GM23248 (cell line): Measurements from ENCODE around the gene YKT6. TPM values are rescaled to one million over a fixed set of nuclear protein-coding genes. Genes with fewer than 3 reads are reported as not detected.
A peak's percentile ranks its signal among the peaks of the same experiment; 100 is the strongest.
"Not testable (repeated sequence)": the region's sequence is repeated elsewhere in the genome, so short reads cannot be mapped to it uniquely, and the experiment has no call there.

Experiments
- DNase-seq: peaks from one replicate; pipeline ENCODE4 v3.0.0-alpha.2; 2015
- H2AFZ ChIP-seq: fragments of 200-600 bp; sonication (generic); 2 replicates; pipeline ENCODE4 v1.6.1; 2016; ENCODE audit warnings: antibody characterized with exemption
- H3F3A ChIP-seq: fragments of 200-600 bp; sonication (generic); 2 replicates; pipeline ENCODE4 v1.6.1; 2016; ENCODE audit warnings: mild to moderate bottlenecking, antibody characterized with exemption, mixed run types; ENCODE audit not compliant: insufficient read depth
- H3K27ac ChIP-seq: fragments of 200-600 bp; sonication (generic); 2 replicates; pipeline ENCODE4 v1.5.1; 2016; ENCODE audit warnings: mild to moderate bottlenecking
- H3K27me3 ChIP-seq: fragments of 200-600 bp; sonication (generic); replicated peaks from 2 replicates; pipeline ENCODE4 v1.6.1; 2016; ENCODE audit warnings: mild to moderate bottlenecking; ENCODE audit not compliant: insufficient read depth
- H3K36me3 ChIP-seq: fragments of 200-600 bp; sonication (generic); 2 replicates; pipeline ENCODE4 v1.6.1; 2016; ENCODE audit warnings: low read depth, mild to moderate bottlenecking
- H3K4me1 ChIP-seq: fragments of 200-600 bp; sonication (generic); 2 replicates; pipeline ENCODE4 v1.6.1; 2016; ENCODE audit warnings: mild to moderate bottlenecking; ENCODE audit not compliant: insufficient read depth
- H3K4me2 ChIP-seq: fragments of 200-600 bp; sonication (generic); one replicate; pipeline ENCODE4 v1.6.1; 2016; ENCODE audit warnings: mild to moderate bottlenecking; ENCODE audit not compliant: unreplicated experiment
- H3K4me3 ChIP-seq: fragments of 200-600 bp; sonication (generic); 2 replicates; pipeline ENCODE4 v1.5.1; 2016; ENCODE audit warnings: mild to moderate bottlenecking
- H3K79me2 ChIP-seq: fragments of 200-600 bp; sonication (generic); 2 replicates; pipeline ENCODE4 v1.6.1; 2016; ENCODE audit warnings: mild to moderate bottlenecking; ENCODE audit not compliant: insufficient read depth
- H3K9ac ChIP-seq: fragments of 200-600 bp; sonication (generic); 2 replicates; pipeline ENCODE4 v1.6.1; 2016; ENCODE audit warnings: mild to moderate bottlenecking
- H3K9me2 ChIP-seq: fragments of 200-600 bp; sonication (generic); 2 replicates; pipeline ENCODE4 v1.6.1; 2016; ENCODE audit warnings: mixed run types, mild to moderate bottlenecking, moderate library complexity; ENCODE audit not compliant: insufficient read depth
- H3K9me3 ChIP-seq: fragments of 200-600 bp; sonication (generic); one replicate; pipeline ENCODE4 v1.6.1; 2017; ENCODE audit warnings: low read depth
- H4K20me1 ChIP-seq: fragments of 200-600 bp; sonication (generic); 2 replicates; pipeline ENCODE4 v1.6.0; 2016; ENCODE audit not compliant: insufficient read depth
- EZH2 ChIP-seq: fragments of 200-600 bp; sonication (generic); IDR thresholded peaks from 2 replicates; pipeline ENCODE4 v1.6.1; 2018; ENCODE audit warnings: antibody characterized with exemption, mild to moderate bottlenecking; ENCODE audit not compliant: insufficient read depth, poor library complexity, severe bottlenecking
- EZH2phosphoT487 ChIP-seq: fragments of 200-600 bp; sonication (generic); IDR thresholded peaks from 2 replicates; pipeline ENCODE4 v1.6.1; 2018; ENCODE audit warnings: antibody characterized with exemption, moderate library complexity, mild to moderate bottlenecking, low read depth; ENCODE audit not compliant: insufficient read depth
- WGBS, 2 experiments: methylation state at CpG; one replicate each; pipeline ENCODE4 v1.1.6; 2015 to 2017; ENCODE audit warnings: low lambda C conversion rate in 2 of 2, low coverage in 1 of 2; ENCODE audit errors: missing lambda C conversion rate in 2 of 2; 5-methylcytosine and 5-hydroxymethylcytosine counted together
- in situ Hi-C: fragments of 300-500 bp; cut with MboI; formaldehyde crosslinking; loops from 2 replicates; pipeline ENCODE4 v1.15.0; 2020
- polyA plus RNA-seq: library from polyadenylated mRNA; unstranded; fragments of >200 nt; fragmentation: Nextera tagmentation; extraction: Ambion mirVana; gene quantifications from 2 replicates; pipeline ENCODE4 v1.2.1, GENCODE V29; 2016
- total RNA-seq: library from RNA; depleted of rRNA; stranded (reverse); fragments of >200 nt; shearing (Covaris generic); gene quantifications from 2 replicates; pipeline ENCODE4 v1.2.3, GENCODE V29; 2014

The YKT6 gene
- total and polyA plus RNA-seq, 2 experiments from 2014 or later: 108 to 148 TPM

- Histone ChIP-seq H3K4me3 (no peak overlapping the region), H3K9ac (no peak overlapping the region), H3K9me3 (no peaks in the 10 kb centered on the region), H3K79me2 (no peaks in the 10 kb centered on the region), H3K4me1 (peaks cover 21% of the 10 kb centered on the region), H3K27ac (no peak overlapping the region), H3K27me3 (no peaks in the 10 kb centered on the region), H3K36me3 (no peaks in the 10 kb centered on the region), H3K4me2 (no peak overlapping the region), H3F3A (peaks cover 26% of the 10 kb centered on the region), H2AFZ (no peak overlapping the region), H4K20me1 (no peaks in the 10 kb centered on the region), H3K9me2 (no peaks in the 10 kb centered on the region)
- TF ChIP-seq EZH2 (no peak), EZH2phosphoT487 (no peak)
- WGBS, 2 experiments: 61 to 65% methylated on average over 4 of the region's 4 CpGs
- DNase-seq: no peak
- in situ Hi-C loops: no loop called here
Measured at GRCh38 chr7:44162179-44162578, 38.6 kb upstream of the YKT6 start.

- no peak overlapping the region for H3K9ac ChIP-seq
- H3K4me3 ChIP-seq: no peak overlapping the region
- H4K20me1 ChIP-seq: no peaks in the 10 kb centered on the region
- no peaks in the 10 kb centered on the region for H3K9me2 ChIP-seq
- H3K9me3 ChIP-seq: no peaks in the 10 kb centered on the region
- no peaks in the 10 kb centered on the region for H3K27me3 ChIP-seq
- peaks cover 26% of the 10 kb centered on the region for H3F3A ChIP-seq
- 83 to 100% methylated on average over 1 of the region's 1 CpG for WGBS, 2 experiments
- DNase-seq: peak; percentile 19
- in situ Hi-C loops: no loop called here
- peak overlapping the region; percentile 19 for H3K4me2 ChIP-seq
- H3K79me2 ChIP-seq: no peaks in the 10 kb centered on the region
- peak overlapping the region; percentile 33; the same call in 1 of the 2 replicates for H2AFZ ChIP-seq
- H3K4me1 ChIP-seq: peaks cover 21% of the 10 kb centered on the region
- no peaks in the 10 kb centered on the region for H3K36me3 ChIP-seq
- peak overlapping the region; percentile 22; the same call in 1 of the 2 replicates for H3K27ac ChIP-seq
- TF ChIP-seq EZH2: no peak
- no peak for TF ChIP-seq EZH2phosphoT487
Measured at GRCh38 chr7:44162785-44163395, 37.9 kb upstream of the YKT6 start.

GRCh38 chr7:44163591-44163990 is 37.2 kb upstream of the YKT6 start:
- Histone ChIP-seq H3K36me3 (no peaks in the 10 kb centered on the region), H3F3A (peaks cover 26% of the 10 kb centered on the region), H3K9me2 (no peaks in the 10 kb centered on the region), H3K4me3 (no peak overlapping the region), H2AFZ (peak overlapping the region; percentile 33; the same call in 1 of the 2 replicates), H3K4me1 (peaks cover 21% of the 10 kb centered on the region), H3K27me3 (no peaks in the 10 kb centered on the region), H3K9me3 (no peaks in the 10 kb centered on the region), H3K4me2 (peak overlapping the region; percentile 19), H3K79me2 (no peaks in the 10 kb centered on the region), H3K27ac (0 out of 2 replicates have a peak overlapping the region, but pooled peaks have one; percentile 22), H3K9ac (no peak overlapping the region), H4K20me1 (no peaks in the 10 kb centered on the region)
- 0 to 5% methylated on average over 1 of the region's 1 CpG for WGBS, 2 experiments
- TF ChIP-seq EZH2phosphoT487: 0 out of 2 replicates have a peak, but pooled peaks have one; percentile 59
- TF ChIP-seq EZH2: no peak
- in situ Hi-C loops: no loop called here
- peak; percentile 96 for DNase-seq

- no peak overlapping the region for H3K4me2 ChIP-seq
- no peak overlapping the region for H2AFZ ChIP-seq
- no peak overlapping the region for H3K4me3 ChIP-seq
- DNase-seq: no peak
- H4K20me1 ChIP-seq: no peaks in the 10 kb centered on the region
- no peak overlapping the region for H3K9ac ChIP-seq
- H3K27ac ChIP-seq: no peak overlapping the region
- peaks cover 13% of the 10 kb centered on the region for H3K4me1 ChIP-seq
- in situ Hi-C loops: no loop called here
- H3K27me3 ChIP-seq: no peaks in the 10 kb centered on the region
- no peaks in the 10 kb centered on the region for H3K9me2 ChIP-seq
- no peaks in the 10 kb centered on the region for H3K9me3 ChIP-seq
- no peaks in the 10 kb centered on the region for H3K36me3 ChIP-seq
- H3F3A ChIP-seq: peaks cover 18% of the 10 kb centered on the region
- no peak for TF ChIP-seq EZH2phosphoT487
- TF ChIP-seq EZH2: no peak
- H3K79me2 ChIP-seq: no peaks in the 10 kb centered on the region
Measured at GRCh38 chr7:44167920-44168319, 32.9 kb upstream of the YKT6 start.

- H3K4me3 ChIP-seq, H3K9me3 ChIP-seq, H3K9ac ChIP-seq, in situ Hi-C loops, H3K27me3 ChIP-seq, DNase-seq, H3K36me3 ChIP-seq, H3K4me1 ChIP-seq, H3F3A ChIP-seq, H4K20me1 ChIP-seq, H2AFZ ChIP-seq, H3K27ac ChIP-seq, H3K79me2 ChIP-seq, H3K4me2 ChIP-seq, H3K9me2 ChIP-seq: not testable (repeated sequence)
- 68 to 74% methylated on average over 9 of the region's 9 CpGs for WGBS, 2 experiments
Measured at GRCh38 chr7:44171901-44172300, 28.9 kb upstream of the YKT6 start.
